UCSD-AML1 (cell line): ENCODE data around the gene AKIRIN1.
A peak's percentile ranks its signal among the peaks of the same experiment; 100 is the strongest.
"Not testable (repeated sequence)": the region's sequence is repeated elsewhere in the genome, so short reads cannot be mapped to it uniquely, and the experiment has no call there.

Experiments used
- DNase-seq: peaks from one replicate; lab custom pipeline; 2025; ENCODE audit not compliant: unreplicated experiment; lab: John Stamatoyannopoulos, UW

Gene AKIRIN1

DNA sequence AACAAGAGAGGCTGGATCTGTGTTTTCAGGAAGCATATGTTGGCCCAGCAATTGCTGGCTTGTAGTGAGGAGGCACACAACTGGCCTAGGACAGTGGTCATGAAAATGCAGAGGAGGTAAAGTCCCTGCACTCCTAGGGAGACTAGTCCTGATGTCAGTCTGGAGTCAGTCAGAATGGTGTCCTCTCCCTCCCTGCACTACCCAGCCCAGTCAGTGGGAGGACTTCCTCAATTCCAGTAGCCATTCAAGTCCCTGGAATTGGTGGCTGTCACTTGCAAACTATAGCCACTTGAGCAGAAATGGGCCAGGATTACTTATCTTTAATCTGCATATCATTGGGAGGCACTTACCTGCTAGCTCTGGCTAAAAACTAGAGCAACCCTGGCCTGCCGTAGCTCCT lies 53.7 kb downstream of the AKIRIN1 start:
- peak; percentile 17 for DNase-seq

- DNase-seq = no peak
These were observed 54.2 kb downstream of the AKIRIN1 start for GRCh38 chr1:39045231-39045630.

- DNase-seq = no peak
These were observed 55.6 kb downstream of the AKIRIN1 start for GRCh38 chr1:39046613-39047210.

DNA sequence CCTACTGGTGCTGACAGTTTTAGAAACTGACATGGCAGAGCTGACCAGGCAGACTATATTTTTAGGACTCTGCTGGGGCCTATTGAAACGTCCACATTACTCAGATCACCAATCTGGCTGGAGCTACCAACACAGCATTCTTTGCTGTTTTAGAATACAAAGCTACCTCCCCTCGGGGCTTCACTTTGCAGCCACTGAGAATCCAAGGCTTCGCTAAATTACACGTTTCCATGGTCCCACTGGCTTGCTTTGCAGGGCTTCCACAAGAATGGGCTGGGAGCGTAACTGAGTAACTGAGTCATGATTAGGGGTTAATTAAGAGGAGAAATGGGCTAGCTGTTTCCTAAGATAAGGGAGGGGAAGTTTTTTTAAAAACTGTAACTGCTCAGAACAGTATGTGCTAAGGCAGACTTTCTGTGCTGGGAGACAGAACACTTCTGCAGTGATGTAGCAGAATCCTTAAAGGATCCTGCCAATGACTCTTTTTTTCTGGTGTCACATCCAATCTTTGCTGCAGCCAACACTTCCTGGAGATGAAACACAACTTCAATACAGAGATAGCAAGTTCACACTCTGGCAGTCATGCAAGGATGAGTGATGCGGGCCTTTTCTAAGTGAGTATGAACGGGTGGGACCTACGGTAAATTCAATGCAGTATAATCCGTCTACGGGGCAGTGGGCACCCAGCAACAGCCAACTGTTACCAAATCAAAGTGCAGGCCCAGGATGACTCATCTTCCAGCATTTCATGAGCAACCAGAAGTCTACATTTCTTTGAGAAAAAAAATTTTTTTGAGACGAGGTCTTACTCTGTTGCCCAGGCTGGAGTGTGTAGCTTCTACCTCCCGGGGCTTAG lies 56.5 kb downstream of the AKIRIN1 start:
- peak; percentile 21 for DNase-seq

- DNase-seq = no peak
These were observed 57.8 kb downstream of the AKIRIN1 start for GRCh38 chr1:39048745-39049370.

- DNase-seq = no peak
These were observed 58.9 kb downstream of the AKIRIN1 start for GRCh38 chr1:39050001-39050400.

- DNase-seq = not testable (repeated sequence)
These were observed 60.2 kb downstream of the AKIRIN1 start for GRCh38 chr1:39051193-39051850.

DNA sequence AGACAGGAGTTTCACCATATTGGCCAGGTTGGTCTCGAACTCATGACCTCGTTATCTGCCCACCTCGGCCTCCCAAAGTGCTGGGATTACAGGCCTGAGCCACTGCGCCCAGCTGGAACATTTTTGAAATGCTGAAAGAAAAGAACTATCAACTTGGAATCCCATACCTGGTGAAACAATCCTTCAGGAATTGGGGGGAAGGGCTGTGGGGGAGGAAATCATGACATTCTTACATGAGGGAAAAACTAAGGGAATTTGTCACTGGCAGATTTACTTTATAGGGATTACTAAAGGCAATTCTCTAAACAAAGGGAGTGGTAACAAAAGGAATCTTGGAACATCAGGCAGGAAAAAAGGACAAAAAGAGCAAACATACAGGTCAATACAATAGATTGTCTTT lies 60.9 kb downstream of the AKIRIN1 start:
- no peak for DNase-seq

DNA sequence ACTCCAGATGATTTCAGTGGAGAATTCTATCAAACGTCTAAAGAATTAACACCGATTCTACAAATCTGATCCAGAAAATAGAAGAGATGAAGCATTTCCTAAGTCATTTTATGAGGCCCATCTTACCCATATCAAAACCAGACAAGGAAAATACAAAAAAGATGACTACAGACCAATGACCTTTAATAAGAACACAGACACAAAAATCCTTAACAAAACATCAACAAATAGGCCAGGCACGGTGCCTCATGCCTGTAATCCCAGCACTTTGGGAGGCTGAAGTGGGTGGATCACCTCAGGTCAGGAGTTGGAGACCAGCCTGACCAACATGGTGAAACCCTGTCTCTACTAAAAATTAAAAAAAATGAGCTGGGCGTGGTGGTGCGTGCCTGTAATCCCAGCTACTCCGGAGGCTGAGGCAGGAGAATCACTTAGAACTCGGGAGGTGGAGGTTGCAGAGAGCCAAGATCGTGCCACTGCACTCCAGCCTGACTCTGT lies 64.2 kb downstream of the AKIRIN1 start:
- not testable (repeated sequence) for DNase-seq
